GM12872 (cell line): ENCODE results near the gene NTRK3.

ENCODE experiments used
- CTCF ChIP-seq: IDR thresholded peaks from 3 replicates; pipeline ENCODE4 v1.5.1; 2011; ENCODE audit warnings: low read depth, mild to moderate bottlenecking, low read length, moderate library complexity; ENCODE audit not compliant: insufficient read depth

NTRK3 gene

DNA sequence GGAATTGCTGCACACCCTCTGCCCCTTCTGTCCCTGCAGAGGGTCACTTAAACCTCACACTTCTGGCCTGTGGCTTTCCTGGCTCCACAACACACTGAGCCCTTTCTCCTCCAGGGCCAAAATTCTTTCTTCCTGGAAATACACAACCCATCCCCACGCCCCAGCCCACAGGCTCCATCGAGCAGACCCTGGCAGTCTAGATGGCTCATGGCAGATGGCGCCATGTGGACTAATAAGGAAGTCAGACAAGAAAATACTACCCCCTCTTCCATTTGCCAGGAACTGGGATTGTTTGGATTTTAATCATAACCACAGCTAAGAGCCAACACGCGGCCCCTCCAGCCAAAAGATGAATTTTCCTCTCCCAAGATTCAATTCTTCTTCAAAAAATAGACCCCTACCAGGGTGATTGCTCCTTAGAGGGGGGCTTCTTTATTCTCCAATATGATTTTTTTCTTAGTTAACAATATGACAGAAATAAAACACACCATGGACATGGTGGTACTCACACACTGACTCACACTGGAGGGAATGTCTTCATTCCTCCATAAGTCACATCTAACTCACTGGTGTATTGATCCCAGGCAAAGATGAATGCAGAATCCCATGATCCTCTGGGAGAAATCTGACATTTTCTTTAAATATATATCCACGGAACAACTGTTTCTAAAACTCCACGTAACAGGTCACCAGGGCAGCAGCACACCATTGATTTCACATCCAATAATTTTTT lies 111.5 kb downstream of the NTRK3 start:
- no peak for TF ChIP-seq CTCF

DNA sequence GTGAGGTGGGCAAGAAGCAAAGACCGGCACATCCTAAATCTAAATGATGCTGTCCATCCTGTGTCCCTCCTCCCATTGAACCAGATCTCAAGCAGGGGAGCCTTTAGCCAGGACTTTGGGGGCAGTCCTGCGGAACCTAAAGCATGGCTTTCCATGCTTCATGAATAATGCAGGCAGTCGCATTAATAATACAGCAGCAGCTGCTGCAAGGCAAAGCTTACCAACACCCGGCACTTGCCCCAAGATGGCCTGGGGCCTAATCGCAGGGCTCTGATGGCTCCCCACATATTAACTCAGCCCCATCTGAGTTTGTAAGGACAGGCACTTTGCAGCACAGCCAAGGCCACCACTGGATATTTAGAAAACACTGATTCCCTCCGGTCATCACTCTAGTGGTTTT lies 114.4 kb downstream of the NTRK3 start:
- TF ChIP-seq CTCF, result no peak

DNA sequence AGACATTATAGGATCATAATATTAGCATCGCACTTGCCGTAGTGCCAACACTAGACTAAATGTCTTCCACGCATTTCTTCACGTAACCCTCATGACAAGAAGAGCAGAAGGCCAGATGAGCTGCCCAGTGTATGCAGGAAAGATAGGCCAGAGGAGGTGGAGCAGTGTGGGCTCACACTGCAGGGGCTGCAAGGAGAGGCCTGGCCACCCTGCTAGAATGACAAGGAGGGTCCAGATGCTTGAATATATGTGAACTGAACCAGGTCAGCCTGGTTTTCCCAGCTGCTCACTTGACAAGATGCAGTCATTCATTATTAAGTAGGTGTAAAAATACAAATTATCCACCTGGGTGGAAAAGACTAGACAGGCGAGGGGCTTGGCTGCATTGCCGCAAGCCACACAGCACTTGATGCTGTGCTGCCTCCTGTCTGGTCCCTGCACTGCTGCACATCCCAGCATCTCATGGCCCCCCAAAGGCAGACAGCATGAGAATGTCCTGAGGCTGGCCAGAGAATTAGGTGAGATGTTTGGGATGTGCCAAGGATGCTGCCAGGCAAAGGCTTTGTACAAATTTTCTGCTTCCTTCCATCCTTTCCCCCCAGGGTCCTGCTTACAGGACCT lies 115.2 kb downstream of the NTRK3 start:
- TF ChIP-seq CTCF, result no peak

DNA sequence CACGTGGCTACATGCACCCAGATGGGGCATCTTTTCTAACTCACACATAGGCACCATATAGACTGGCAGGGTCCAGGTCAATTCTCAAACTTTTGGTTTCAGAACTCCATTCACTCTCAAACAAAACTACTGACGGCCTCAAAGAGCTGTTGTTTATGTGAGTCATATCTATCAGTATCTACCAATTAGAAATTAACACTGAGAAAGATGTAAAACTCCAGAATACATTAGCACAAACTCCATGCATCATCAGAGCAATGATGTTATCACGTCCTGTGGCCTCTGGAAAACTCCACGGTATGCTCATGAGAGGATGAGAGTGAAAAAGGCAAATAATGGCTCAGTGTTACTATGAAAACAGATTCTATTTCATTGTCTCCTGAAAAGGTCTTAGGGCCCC lies 116.1 kb downstream of the NTRK3 start:
- no peak for TF ChIP-seq CTCF

DNA sequence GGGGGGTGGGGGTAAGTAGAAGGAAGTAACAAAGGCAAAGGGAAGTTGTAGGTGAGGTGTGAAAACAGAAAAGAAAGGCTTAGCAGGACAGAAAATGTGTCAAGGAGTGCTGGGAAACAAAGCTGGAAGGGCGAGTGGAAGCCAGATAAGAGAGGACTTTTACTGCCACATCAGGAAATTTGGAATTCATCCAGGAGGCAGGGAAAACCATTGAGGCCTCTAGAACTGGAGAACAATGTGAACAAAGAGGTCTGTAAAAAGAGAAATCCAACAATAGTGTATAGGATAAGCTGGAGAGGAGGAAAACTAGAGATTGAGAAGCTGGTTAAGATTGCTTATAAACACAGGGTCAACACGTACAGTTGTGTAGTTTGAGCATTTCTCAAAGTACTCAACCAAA lies 116.6 kb downstream of the NTRK3 start:
- TF ChIP-seq CTCF, result no peak

GRCh38 chr15:88133795-88134194 lies 122.7 kb downstream of the NTRK3 start:
- no peak for TF ChIP-seq CTCF

- no peak for TF ChIP-seq CTCF
Measured at GRCh38 chr15:88132499-88132898, 124.0 kb downstream of the NTRK3 start.
